ENCODE measurements around the gene PRH1.

Gene PRH1

GRCh38 chr12:10904686-10905085 lies 20.6 kb upstream of the PRH1 start:
- no peak for DNase-seq (ENCODE audit: extremely low spot score)
- ChIA-PET CTCF (no interaction called here), POLR2A (no interaction called here)
- no peak for TF ChIP-seq CTCF (IDR thresholded peaks at IDR 0.05; ENCODE audit: control extremely low read depth, extremely low read depth, low read depth, missing control alignments)

- no peak for DNase-seq (ENCODE audit: extremely low spot score)
- CTCF ChIA-PET: interaction anchor here (1.4 kb wide), 1 partner anchor 9 kb away, joined by 3 read pairs; no protein-coding TSS in a partner anchor
- POLR2A ChIA-PET: no interaction called here
- no peak for TF ChIP-seq CTCF (IDR thresholded peaks at IDR 0.05; ENCODE audit: control extremely low read depth, extremely low read depth, low read depth, missing control alignments)
Observed at GRCh38 chr12:10901427-10901826, 17.4 kb upstream of the PRH1 start.

- CTCF ChIA-PET: interaction anchor here (1.4 kb wide), 1 partner anchor 9 kb away, joined by 3 read pairs; no protein-coding TSS in a partner anchor
- no peak for TF ChIP-seq CTCF (IDR thresholded peaks at IDR 0.05; ENCODE audit: control extremely low read depth, extremely low read depth, low read depth, missing control alignments)
- POLR2A ChIA-PET: no interaction called here
- no peak for DNase-seq (ENCODE audit: extremely low spot score)
Observed at GRCh38 chr12:10900972-10901371, 16.9 kb upstream of the PRH1 start.

GRCh38 chr12:10900530-10900929 lies 16.5 kb upstream of the PRH1 start:
- TF ChIP-seq CTCF (IDR thresholded peaks at IDR 0.05; ENCODE audit: control extremely low read depth, extremely low read depth, low read depth, missing control alignments): no peak
- CTCF ChIA-PET: interaction anchor here (1.4 kb wide), 2 partner anchors 8 to 23 kb away, joined by 3 read pairs; no protein-coding TSS in a partner anchor
- POLR2A ChIA-PET: no interaction called here
- no peak for DNase-seq (ENCODE audit: extremely low spot score)

GRCh38 chr12:10896854-10897253 lies 12.8 kb upstream of the PRH1 start:
- ChIA-PET CTCF (no interaction called here), POLR2A (no interaction called here)
- no peak for TF ChIP-seq CTCF (IDR thresholded peaks at IDR 0.05; ENCODE audit: control extremely low read depth, extremely low read depth, low read depth, missing control alignments)
- DNase-seq (ENCODE audit: extremely low spot score): no peak

- no peak for DNase-seq (ENCODE audit: extremely low spot score)
- no peak for TF ChIP-seq CTCF (IDR thresholded peaks at IDR 0.05; ENCODE audit: control extremely low read depth, extremely low read depth, low read depth, missing control alignments)
- POLR2A ChIA-PET: no interaction called here
- CTCF ChIA-PET: interaction anchor here (1.3 to 1.4 kb wide), 2 partner anchors 9 to 18 kb away, joined by 3 read pairs; no protein-coding TSS in a partner anchor
Observed at GRCh38 chr12:10891937-10892336, 7.9 kb upstream of the PRH1 start.

- no peak for DNase-seq (ENCODE audit: extremely low spot score)
- CTCF ChIA-PET: interaction anchor here (1.1 kb wide), 1 partner anchor 13 kb away, joined by 5 read pairs; no protein-coding TSS in a partner anchor
- TF ChIP-seq CTCF (IDR thresholded peaks at IDR 0.05; ENCODE audit: control extremely low read depth, extremely low read depth, low read depth, missing control alignments): no peak
- POLR2A ChIA-PET: no interaction called here
Observed at GRCh38 chr12:10889226-10889625, 5.2 kb upstream of the PRH1 start.

Data from GM10248 (cell line).